ENCODE results near the gene KLHDC1.

DNA sequence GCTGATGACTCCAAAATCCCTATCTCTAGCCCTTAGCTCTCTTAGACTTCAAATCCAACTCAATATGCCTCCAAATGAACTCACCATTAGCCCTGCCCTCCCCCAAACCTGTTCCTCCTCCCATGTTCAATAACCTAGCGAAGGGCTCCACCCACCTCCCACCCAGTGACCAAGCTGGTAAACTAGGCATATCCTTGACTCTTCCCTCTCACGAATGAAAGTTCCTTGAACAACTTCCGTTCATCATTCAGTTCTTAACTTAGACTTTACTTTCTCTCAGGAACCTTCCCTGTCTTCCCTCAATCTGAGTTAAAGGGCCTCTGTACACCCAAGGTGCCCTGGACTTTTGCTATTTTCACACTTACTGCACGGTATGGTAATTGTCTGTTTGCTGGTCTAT lies 1.9 kb upstream of the KLHDC1 start:
- no peak for TF ChIP-seq POLR2A (IDR thresholded peaks at IDR 0.05)
- TF ChIP-seq, protein P1, sequence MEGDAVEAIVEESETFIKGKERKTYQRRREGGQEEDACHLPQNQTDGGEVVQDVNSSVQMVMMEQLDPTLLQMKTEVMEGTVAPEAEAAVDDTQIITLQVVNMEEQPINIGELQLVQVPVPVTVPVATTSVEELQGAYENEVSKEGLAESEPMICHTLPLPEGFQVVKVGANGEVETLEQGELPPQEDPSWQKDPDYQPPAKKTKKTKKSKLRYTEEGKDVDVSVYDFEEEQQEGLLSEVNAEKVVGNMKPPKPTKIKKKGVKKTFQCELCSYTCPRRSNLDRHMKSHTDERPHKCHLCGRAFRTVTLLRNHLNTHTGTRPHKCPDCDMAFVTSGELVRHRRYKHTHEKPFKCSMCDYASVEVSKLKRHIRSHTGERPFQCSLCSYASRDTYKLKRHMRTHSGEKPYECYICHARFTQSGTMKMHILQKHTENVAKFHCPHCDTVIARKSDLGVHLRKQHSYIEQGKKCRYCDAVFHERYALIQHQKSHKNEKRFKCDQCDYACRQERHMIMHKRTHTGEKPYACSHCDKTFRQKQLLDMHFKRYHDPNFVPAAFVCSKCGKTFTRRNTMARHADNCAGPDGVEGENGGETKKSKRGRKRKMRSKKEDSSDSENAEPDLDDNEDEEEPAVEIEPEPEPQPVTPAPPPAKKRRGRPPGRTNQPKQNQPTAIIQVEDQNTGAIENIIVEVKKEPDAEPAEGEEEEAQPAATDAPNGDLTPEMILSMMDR (IDR thresholded peaks at IDR 0.05) = no peak
